VCaP (cell line): ENCODE results near the gene KLK13.

Experiments
- H3K27ac ChIP-seq: fragments of 450-650 bp; 2 replicates; pipeline ENCODE4 v1.5.1; 2017
- CTCF ChIP-seq: fragments of 450-650 bp; conservative IDR thresholded peaks from 2 replicates; pipeline ENCODE4 v1.5.1; 2017; ENCODE audit warnings: mild to moderate bottlenecking, moderate library complexity

Gene KLK13

GRCh38 chr19:51097796-51098195, 32.9 kb upstream of the KLK13 start:
- H3K27ac ChIP-seq: no peak overlapping the region
- no peak for TF ChIP-seq CTCF

DNA sequence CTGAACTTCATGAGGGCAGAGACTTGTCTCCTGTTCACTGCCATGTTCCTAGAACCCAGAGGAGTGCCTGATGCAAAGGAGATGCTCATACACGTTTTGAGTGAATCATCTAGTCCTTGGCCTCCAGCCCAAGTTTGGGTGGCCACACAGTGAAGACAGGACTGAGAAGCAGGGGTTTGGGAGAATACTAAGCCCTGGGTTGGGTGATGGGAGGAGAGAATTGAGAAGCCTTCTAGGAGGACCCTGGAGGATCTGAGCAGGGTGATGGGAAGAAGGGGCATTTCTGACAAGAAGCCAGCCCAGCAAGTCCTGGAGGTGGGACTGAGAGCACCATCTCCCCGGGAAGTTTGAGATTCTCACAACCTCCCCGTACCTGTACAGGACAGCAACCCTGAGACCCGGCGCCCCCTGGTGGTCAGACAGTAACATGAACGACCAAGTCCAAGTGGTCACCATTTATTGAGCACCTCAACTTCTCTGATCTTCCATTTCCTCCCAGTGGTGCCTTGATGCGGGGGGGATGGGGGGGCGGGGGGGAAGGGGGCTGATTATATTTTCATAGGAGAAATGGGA, 32.4 kb upstream of the KLK13 start:
- no peak overlapping the region for H3K27ac ChIP-seq
- TF ChIP-seq CTCF: peak; percentile 78

- peak; percentile 64 for TF ChIP-seq CTCF
Measured at GRCh38 chr19:51096473-51097165, 31.7 kb upstream of the KLK13 start.

DNA sequence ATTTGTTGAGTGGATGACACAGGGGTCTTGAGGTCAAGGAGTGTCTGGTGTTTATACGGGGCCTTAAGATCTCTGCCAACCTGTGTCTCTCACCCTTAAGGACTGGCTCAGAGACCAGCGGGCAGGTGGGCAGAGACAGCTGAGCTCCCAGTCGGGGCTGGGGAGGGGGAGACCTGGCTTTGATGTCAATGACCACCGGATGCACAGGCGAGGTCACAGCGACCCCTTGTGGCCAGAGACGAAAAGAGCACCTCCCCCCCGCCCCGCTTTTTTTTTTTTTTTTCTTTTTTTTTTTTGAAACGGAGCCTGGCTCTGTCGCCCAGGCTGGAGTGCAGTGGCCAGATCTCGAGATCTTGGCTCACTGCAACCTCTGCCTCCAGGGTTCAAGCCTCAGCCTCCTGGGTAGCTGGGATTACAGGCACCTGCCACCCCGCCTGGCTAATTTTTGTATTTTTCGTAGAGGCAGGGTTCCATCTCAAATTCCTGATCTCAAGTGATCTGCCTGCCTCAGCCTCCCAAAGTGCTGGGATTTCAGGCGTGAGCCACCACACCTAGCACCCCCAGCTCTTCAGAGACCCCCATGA, 29.9 kb upstream of the KLK13 start:
- peak overlapping the region; percentile 63 for H3K27ac ChIP-seq
- peak; percentile 91 for TF ChIP-seq CTCF

More at GRCh38 chr19:51096473-51097165, 31.7 kb upstream of the KLK13 start:
- no peak overlapping the region for H3K27ac ChIP-seq

DNA sequence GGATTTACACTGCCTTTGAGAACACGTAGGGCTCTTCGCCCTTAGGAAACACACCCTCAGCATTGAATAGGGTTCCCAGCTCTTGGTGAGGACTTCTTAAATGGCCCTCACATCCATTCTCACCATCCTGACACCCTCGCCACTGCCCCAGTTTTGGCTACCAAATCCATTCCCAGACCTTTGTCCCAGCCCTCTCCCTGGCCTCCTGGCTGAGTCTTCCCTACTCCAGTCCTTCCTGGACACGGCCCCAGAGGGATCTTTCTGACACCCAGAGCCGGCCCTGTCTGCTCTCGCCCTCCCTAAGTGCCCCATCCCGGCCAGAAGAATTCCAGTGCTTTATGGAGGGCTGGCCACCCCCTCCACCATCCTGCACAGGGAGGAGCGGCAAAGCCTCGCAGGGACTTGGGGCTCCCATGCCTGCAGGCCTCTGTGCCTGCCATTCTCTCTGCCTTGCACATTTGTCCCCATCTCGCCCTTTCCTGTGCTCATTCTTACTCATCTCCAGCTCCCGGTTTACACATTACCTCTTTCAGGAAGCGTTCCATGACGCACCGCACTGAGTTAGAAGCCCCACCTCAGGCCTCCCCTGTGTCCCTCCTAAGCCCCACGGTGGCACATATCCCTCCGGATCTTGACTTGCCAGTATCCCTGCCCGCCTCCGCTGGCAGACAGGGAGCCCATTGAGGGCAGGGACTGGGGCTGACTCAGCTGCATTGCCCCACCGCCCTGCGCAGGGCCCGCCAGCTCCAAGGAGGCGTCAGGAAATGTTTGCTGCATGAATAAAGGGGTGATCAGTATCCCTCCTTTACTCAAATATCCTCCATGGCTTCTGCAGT, 28.8 kb upstream of the KLK13 start:
- TF ChIP-seq CTCF: no peak
- H3K27ac ChIP-seq: peak overlapping the region; percentile 63

DNA sequence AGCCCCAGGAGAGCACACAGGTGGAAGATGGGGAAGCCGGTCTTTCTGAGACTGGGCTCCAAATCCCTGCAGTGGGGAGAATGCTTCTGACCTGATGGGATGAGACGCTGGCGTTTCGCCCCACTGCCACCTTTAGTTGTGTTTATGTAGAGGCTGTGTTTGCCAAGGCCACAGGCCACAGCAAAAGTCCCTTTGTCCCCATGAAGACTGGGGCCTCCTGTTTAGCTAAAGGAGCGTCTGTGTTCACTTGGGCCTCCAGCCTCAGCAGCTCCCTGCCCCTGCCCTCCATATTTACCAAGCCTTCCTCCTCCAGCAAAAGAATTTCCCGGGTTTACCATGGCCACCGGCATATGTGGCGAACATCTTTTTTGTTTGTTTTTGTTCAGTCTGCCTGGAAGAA, 28.2 kb upstream of the KLK13 start:
- peak overlapping the region; percentile 63 for H3K27ac ChIP-seq
- TF ChIP-seq CTCF: no peak
